HG03469 (cell line): ENCODE data around the gene FBXL13.
"Not testable (repeated sequence)": the region's sequence is repeated elsewhere in the genome, so short reads cannot be mapped to it uniquely, and the experiment has no call there.

ENCODE experiments used
- ATAC-seq: cut with Tn5 transposase; IDR thresholded peaks from one replicate; pipeline ENCODE4 v1.9.1; 2021; ENCODE audit warnings: mild to moderate bottlenecking, moderate library complexity, moderate number of reproducible peaks; ENCODE audit not compliant: unreplicated experiment

Gene FBXL13

GRCh38 chr7:103074519-103075336 lies at the start of gene FBXL13, which contains the start of gene ARMC10:
Gene FBXL13, minus strand, starts transcription at chr7:103074796.
Gene ARMC10, plus strand, starts transcription at chr7:103075140. Its CDS starts 133 bp downstream, at chr7:103075273.
- ATAC-seq, result peak; percentile 81

- ATAC-seq, result no peak
Measured at GRCh38 chr7:103123529-103123928, 48.9 kb upstream of the FBXL13 start.

- no peak for ATAC-seq
Measured at GRCh38 chr7:103121641-103122040, 47.0 kb upstream of the FBXL13 start.

GRCh38 chr7:103120362-103120761 lies 45.8 kb upstream of the FBXL13 start:
- ATAC-seq, result no peak

- ATAC-seq, result no peak
Measured at GRCh38 chr7:103119791-103120291, 45.2 kb upstream of the FBXL13 start.

- no peak for ATAC-seq
Measured at GRCh38 chr7:103117465-103117864, 42.9 kb upstream of the FBXL13 start.

- no peak for ATAC-seq
Measured at GRCh38 chr7:103116991-103117390, 42.4 kb upstream of the FBXL13 start.

GRCh38 chr7:103116511-103116910 lies 41.9 kb upstream of the FBXL13 start:
- ATAC-seq, result no peak

GRCh38 chr7:103115771-103116170 lies 41.2 kb upstream of the FBXL13 start:
- ATAC-seq, result no peak

GRCh38 chr7:103114576-103115008 lies 40.0 kb upstream of the FBXL13 start:
- no peak for ATAC-seq

- no peak for ATAC-seq
Measured at GRCh38 chr7:103113164-103113563, 38.6 kb upstream of the FBXL13 start.

GRCh38 chr7:103106703-103107070 lies 32.1 kb upstream of the FBXL13 start:
- not testable (repeated sequence) for ATAC-seq

GRCh38 chr7:103106005-103106702 lies 31.6 kb upstream of the FBXL13 start:
- no peak for ATAC-seq

GRCh38 chr7:103101543-103101942 lies 26.9 kb upstream of the FBXL13 start:
- ATAC-seq, result no peak

GRCh38 chr7:103100348-103100747 lies 25.8 kb upstream of the FBXL13 start:
- ATAC-seq, result no peak

GRCh38 chr7:103097041-103097440 lies 22.4 kb upstream of the FBXL13 start:
- ATAC-seq, result no peak

- ATAC-seq, result not testable (repeated sequence)
Measured at GRCh38 chr7:103095558-103095957, 21.0 kb upstream of the FBXL13 start.

GRCh38 chr7:103094102-103094501 lies 19.5 kb upstream of the FBXL13 start:
- ATAC-seq, result no peak

GRCh38 chr7:103093429-103093828 lies 18.8 kb upstream of the FBXL13 start:
- no peak for ATAC-seq

- not testable (repeated sequence) for ATAC-seq
Measured at GRCh38 chr7:103092321-103092720, 17.7 kb upstream of the FBXL13 start.

- ATAC-seq, result no peak
Measured at GRCh38 chr7:103083210-103083609, 8.6 kb upstream of the FBXL13 start.

- ATAC-seq, result no peak
Measured at GRCh38 chr7:103082497-103082896, 7.9 kb upstream of the FBXL13 start.
